ENCODE measurements around the gene EBP. TPM values are rescaled to one million over a fixed set of nuclear protein-coding genes. Genes with fewer than 3 reads are reported as not detected.
A peak's percentile ranks its signal among the peaks of the same experiment; 100 is the strongest.

Gene EBP
- total RNA-seq, 1 donor from 2014 or later, result 66.0 TPM

DNA sequence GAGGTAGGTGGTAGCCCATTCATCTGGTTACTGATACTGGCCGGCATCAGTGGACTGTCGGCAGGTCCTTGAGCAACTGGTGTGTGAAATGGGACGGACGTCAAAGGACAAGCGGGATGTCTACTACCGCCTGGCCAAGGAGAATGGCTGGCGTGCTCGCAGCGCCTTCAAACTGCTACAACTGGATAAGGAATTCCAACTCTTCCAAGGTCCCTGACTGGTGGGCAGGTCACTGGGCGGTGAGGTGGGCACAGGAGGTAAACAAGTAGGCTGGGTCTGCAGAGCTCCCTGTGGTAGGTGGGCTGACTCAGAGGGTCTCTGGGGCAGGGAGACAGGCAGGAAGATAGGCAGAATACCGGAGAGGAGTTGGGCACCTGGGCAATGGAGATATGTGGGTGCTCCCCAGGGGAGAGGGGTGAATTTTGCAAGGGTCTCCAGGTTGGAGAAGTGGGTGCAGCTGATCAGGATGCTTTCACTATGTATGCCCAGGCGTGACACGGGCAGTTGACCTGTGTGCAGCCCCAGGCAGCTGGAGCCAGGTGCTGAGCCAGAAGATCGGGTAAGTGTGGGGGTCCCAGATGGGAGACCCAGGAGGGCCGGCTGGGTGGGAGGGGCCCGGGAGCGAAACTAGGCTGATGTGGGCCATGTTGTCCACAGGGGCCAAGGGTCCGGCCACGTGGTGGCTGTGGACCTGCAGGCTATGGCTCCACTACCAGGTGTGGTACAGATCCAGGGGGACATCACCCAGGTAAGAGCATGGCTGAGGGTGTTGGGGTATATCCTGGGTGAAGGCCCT lies 43.5 kb upstream of the EBP start:
- H3K27me3 Mint-ChIP-seq (ENCODE audit: unreplicated experiment), result peaks cover 6% of the 10 kb centered on the region
- no peak for DNase-seq (ENCODE audit: low spot score)
- TF ChIP-seq, protein P1, sequence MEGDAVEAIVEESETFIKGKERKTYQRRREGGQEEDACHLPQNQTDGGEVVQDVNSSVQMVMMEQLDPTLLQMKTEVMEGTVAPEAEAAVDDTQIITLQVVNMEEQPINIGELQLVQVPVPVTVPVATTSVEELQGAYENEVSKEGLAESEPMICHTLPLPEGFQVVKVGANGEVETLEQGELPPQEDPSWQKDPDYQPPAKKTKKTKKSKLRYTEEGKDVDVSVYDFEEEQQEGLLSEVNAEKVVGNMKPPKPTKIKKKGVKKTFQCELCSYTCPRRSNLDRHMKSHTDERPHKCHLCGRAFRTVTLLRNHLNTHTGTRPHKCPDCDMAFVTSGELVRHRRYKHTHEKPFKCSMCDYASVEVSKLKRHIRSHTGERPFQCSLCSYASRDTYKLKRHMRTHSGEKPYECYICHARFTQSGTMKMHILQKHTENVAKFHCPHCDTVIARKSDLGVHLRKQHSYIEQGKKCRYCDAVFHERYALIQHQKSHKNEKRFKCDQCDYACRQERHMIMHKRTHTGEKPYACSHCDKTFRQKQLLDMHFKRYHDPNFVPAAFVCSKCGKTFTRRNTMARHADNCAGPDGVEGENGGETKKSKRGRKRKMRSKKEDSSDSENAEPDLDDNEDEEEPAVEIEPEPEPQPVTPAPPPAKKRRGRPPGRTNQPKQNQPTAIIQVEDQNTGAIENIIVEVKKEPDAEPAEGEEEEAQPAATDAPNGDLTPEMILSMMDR (IDR thresholded peaks at IDR 0.05; ENCODE audit: unreplicated experiment), result no peak
- no peak overlapping the region for H3K4me3 Mint-ChIP-seq (ENCODE audit: unreplicated experiment)
- H3K36me3 Mint-ChIP-seq (ENCODE audit: low read depth, unreplicated experiment), result peaks cover 22% of the 10 kb centered on the region
- no peak overlapping the region for H3K27ac Mint-ChIP-seq (ENCODE audit: unreplicated experiment)
- peaks cover 27% of the 10 kb centered on the region for H3K4me1 Mint-ChIP-seq (ENCODE audit: unreplicated experiment)
- H3K9me3 Mint-ChIP-seq (ENCODE audit: unreplicated experiment), result no peaks in the 10 kb centered on the region

DNA sequence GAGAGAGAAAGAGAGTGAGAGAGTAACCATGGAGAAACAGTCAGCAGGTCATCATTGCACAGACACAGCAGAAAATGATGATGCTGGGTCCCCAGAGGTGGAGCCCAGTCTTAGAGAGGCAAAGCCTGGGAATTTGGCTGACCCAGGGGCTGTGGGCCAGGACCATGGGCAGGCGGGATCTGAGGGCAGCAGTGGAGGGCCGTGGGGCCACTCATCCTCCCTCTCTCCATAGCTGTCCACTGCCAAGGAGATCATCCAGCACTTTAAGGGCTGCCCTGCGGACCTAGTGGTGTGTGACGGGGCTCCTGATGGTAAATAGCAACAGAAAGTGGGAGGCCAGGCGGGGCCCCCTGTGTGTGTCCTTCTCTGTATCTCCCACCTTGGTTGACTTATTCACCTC lies 42.8 kb upstream of the EBP start:
- H3K27ac Mint-ChIP-seq (ENCODE audit: unreplicated experiment), result no peak overlapping the region
- peaks cover 6% of the 10 kb centered on the region for H3K27me3 Mint-ChIP-seq (ENCODE audit: unreplicated experiment)
- H3K4me1 Mint-ChIP-seq (ENCODE audit: unreplicated experiment), result peaks cover 21% of the 10 kb centered on the region
- peaks cover 22% of the 10 kb centered on the region for H3K36me3 Mint-ChIP-seq (ENCODE audit: low read depth, unreplicated experiment)
- DNase-seq (ENCODE audit: low spot score), result no peak
- H3K4me3 Mint-ChIP-seq (ENCODE audit: unreplicated experiment), result peak overlapping the region; percentile 63
- TF ChIP-seq, protein P1 (IDR thresholded peaks at IDR 0.05; ENCODE audit: unreplicated experiment), result no peak
- H3K9me3 Mint-ChIP-seq (ENCODE audit: unreplicated experiment), result no peaks in the 10 kb centered on the region

DNA sequence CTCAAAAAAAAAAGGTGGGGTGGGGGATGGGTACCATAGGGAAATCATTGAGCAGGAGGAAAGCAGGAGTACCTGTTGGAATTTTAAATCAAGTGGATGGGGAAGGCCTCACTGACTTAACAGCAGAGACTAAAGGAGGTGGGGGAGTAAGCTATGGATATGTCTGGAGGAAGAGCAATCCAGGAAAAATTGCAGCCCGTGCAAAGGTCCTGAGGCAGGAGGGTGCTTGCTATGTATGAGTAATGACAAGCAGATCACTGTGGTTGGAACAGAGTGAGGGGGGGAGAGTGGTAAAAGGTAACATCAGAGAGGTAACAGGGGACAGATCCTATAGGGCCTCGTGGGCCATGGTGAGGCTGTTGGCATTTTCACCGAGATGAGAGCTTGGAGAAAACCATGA lies 41.5 kb upstream of the EBP start:
- peaks cover 18% of the 10 kb centered on the region for H3K4me1 Mint-ChIP-seq (ENCODE audit: unreplicated experiment)
- no peak overlapping the region for H3K27ac Mint-ChIP-seq (ENCODE audit: unreplicated experiment)
- H3K9me3 Mint-ChIP-seq (ENCODE audit: unreplicated experiment), result no peaks in the 10 kb centered on the region

DNA sequence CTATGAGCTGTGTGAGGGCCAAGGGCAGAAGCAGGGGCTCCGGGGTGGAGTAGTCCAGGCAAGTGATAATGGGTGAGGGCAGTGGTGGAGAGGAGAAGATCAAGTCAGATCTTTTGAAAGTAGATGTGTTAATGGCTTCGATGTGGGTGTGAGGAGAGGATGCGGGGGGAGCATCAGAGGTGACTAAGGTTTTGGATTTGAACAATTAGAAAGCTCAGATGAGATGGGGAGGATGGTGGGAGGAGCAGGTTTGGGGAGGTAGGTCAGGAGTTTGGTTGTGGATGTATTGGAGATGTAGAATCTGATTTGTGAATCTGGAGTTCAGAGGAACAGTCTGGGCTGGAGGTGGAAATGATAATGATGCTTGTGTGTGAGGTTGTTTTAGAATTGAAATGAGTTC lies 41.0 kb upstream of the EBP start:
- peaks cover 18% of the 10 kb centered on the region for H3K4me1 Mint-ChIP-seq (ENCODE audit: unreplicated experiment)
- peaks cover 22% of the 10 kb centered on the region for H3K36me3 Mint-ChIP-seq (ENCODE audit: low read depth, unreplicated experiment)
- no peak overlapping the region for H3K27ac Mint-ChIP-seq (ENCODE audit: unreplicated experiment)
- no peaks in the 10 kb centered on the region for H3K9me3 Mint-ChIP-seq (ENCODE audit: unreplicated experiment)
- no peak for DNase-seq (ENCODE audit: low spot score)
- TF ChIP-seq, protein P1 (IDR thresholded peaks at IDR 0.05; ENCODE audit: unreplicated experiment), result no peak
- peak overlapping the region; percentile 52 for H3K4me3 Mint-ChIP-seq (ENCODE audit: unreplicated experiment)
- peaks cover 6% of the 10 kb centered on the region for H3K27me3 Mint-ChIP-seq (ENCODE audit: unreplicated experiment)

More for the DNA sequence above, 41.5 kb upstream of the EBP start:
- Mint-ChIP-seq H3K27me3 (ENCODE audit: unreplicated experiment) (peaks cover 6% of the 10 kb centered on the region), H3K36me3 (ENCODE audit: low read depth, unreplicated experiment) (peaks cover 22% of the 10 kb centered on the region), H3K4me3 (ENCODE audit: unreplicated experiment) (peak overlapping the region; percentile 52)
- DNase-seq (ENCODE audit: low spot score), result no peak
- TF ChIP-seq, protein P1 (IDR thresholded peaks at IDR 0.05; ENCODE audit: unreplicated experiment), result no peak

DNA sequence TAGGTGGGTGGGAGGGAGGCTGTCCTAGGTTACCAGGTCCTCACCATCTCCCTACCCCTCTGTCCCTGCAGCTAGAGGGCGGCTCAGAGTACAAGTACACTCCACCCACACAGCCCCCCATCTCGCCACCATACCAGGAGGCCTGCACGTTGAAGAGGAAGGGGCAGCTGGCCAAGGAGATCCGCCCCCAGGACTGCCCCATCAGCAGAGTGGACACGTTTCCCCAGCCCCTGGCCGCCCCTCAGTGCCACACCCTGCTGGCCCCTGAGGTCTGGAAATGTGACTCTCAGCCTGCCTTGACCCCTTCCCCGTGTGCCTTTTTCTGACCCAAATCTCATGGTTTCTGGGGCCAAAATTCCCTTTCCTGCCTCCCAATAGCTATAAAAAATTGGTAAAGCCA lies 39.1 kb upstream of the EBP start:
- TF ChIP-seq, protein P1 (IDR thresholded peaks at IDR 0.05; ENCODE audit: unreplicated experiment), result no peak
- H3K4me1 Mint-ChIP-seq (ENCODE audit: unreplicated experiment), result peaks cover 2% of the 10 kb centered on the region
- H3K4me3 Mint-ChIP-seq (ENCODE audit: unreplicated experiment), result no peak overlapping the region
- no peak for DNase-seq (ENCODE audit: low spot score)
- H3K27me3 Mint-ChIP-seq (ENCODE audit: unreplicated experiment), result peaks cover 2% of the 10 kb centered on the region
- no peaks in the 10 kb centered on the region for H3K9me3 Mint-ChIP-seq (ENCODE audit: unreplicated experiment)
- H3K27ac Mint-ChIP-seq (ENCODE audit: unreplicated experiment), result no peak overlapping the region
- peaks cover 14% of the 10 kb centered on the region for H3K36me3 Mint-ChIP-seq (ENCODE audit: low read depth, unreplicated experiment)
